Caco-2 (cell line): Measurements from ENCODE around the gene ACTN1. TPM values are rescaled to one million over a fixed set of nuclear protein-coding genes. Genes with fewer than 3 reads are reported as not detected.
A peak's percentile ranks its signal among the peaks of the same experiment; 100 is the strongest.

Source experiments
- BruUV-seq: library from RNA; stranded (reverse); fragments of 400-500 nt; replicated peaks from 2 replicates; lab custom pipeline; 2021; lab: Mats Ljungman, UMichigan
- CTCF ChIA-PET: fragments of 300-600 bp; sonication (Branson Sonifier 250); formaldehyde crosslinking; loops from one replicate; lab custom pipeline; 2022; ENCODE audit warnings: antibody characterized with exemption; lab: Charles Lee
- POLR2A ChIA-PET: fragments of 300-600 bp; sonication (Branson Sonifier 250); formaldehyde crosslinking; loops from one replicate; lab custom pipeline; 2022; ENCODE audit warnings: antibody characterized with exemption; lab: Charles Lee
- DNase-seq, 2 experiments: peaks; one replicate each; pipeline versions ENCODE4 v3.0.0 to v3.0.0-alpha.2; 2020 to 2022
- H3K27me3 ChIP-seq: replicated peaks from 2 replicates; pipeline ENCODE4 v1.6.0; 2011; ENCODE audit warnings: low read length; ENCODE audit not compliant: control insufficient read depth, insufficient read depth
- H3K36me3 ChIP-seq: 2 replicates; pipeline ENCODE4 v1.5.1; 2011; ENCODE audit warnings: low read length; ENCODE audit not compliant: control insufficient read depth, insufficient read depth
- H3K4me1 ChIP-seq: fragments of 250-450 bp; sonication (Bioruptor Pico); 2 replicates; pipeline ENCODE4 v1.5.1; 2020; ENCODE audit warnings: mild to moderate bottlenecking
- H3K4me3 ChIP-seq: 2 replicates; pipeline ENCODE4 v1.5.1; 2011; ENCODE audit warnings: low read depth, mild to moderate bottlenecking, control low read depth, low read length
- H3K9me3 ChIP-seq: fragments of 250-450 bp; sonication (Bioruptor Pico); 2 replicates; pipeline ENCODE4 v1.5.1; 2020; ENCODE audit warnings: mild to moderate bottlenecking, moderate library complexity
- H3K27ac Mint-ChIP-seq: one replicate; pipeline ENCODE4 v1.8.0; 2022; ENCODE audit warnings: mixed read lengths; ENCODE audit not compliant: unreplicated experiment
- H3K27me3 Mint-ChIP-seq: one replicate; pipeline ENCODE4 v1.8.0; 2022; ENCODE audit warnings: mixed read lengths; ENCODE audit not compliant: insufficient read depth, unreplicated experiment
- H3K36me3 Mint-ChIP-seq: one replicate; pipeline ENCODE4 v1.8.0; 2022; ENCODE audit warnings: mild to moderate bottlenecking, mixed read lengths; ENCODE audit not compliant: insufficient read depth, unreplicated experiment
- H3K4me1 Mint-ChIP-seq: one replicate; pipeline ENCODE4 v1.8.0; 2022; ENCODE audit warnings: low read depth, mixed read lengths; ENCODE audit not compliant: unreplicated experiment
- H3K4me3 Mint-ChIP-seq: one replicate; pipeline ENCODE4 v1.8.0; 2022; ENCODE audit warnings: mild to moderate bottlenecking, moderate library complexity, mixed read lengths; ENCODE audit not compliant: unreplicated experiment
- H3K9me3 Mint-ChIP-seq: one replicate; pipeline ENCODE4 v1.8.0; 2022; ENCODE audit warnings: mixed read lengths; ENCODE audit not compliant: unreplicated experiment
- CTCF ChIP-seq, 2 experiments: fragments of 200-600 bp in 1 of 2; IDR thresholded peaks; 1 replicate in 1 of 2; 2 replicates in 1 of 2; pipeline versions ENCODE4 v1.5.1 to v1.8.0; 2011 to 2022; ENCODE audit warnings: antibody characterized with exemption in 1 of 2, control low read depth in 1 of 2, inconsistent platforms in 1 of 2, low read depth in 1 of 2, low read length in 1 of 2, mild to moderate bottlenecking in 1 of 2, moderate library complexity in 1 of 2; ENCODE audit not compliant: insufficient read depth in 1 of 2, severe bottlenecking in 1 of 2, unreplicated experiment in 1 of 2
- intact Hi-C: fragments of 100-400 bp; cut with micrococcal nuclease; formaldehyde crosslinking; loops from one replicate; pipeline ENCODE4 v1.10.0; 2022; ENCODE audit not compliant: unreplicated experiment
- total RNA-seq: library from RNA; stranded (reverse); gene quantifications from 2 replicates; pipeline ENCODE4 v1.2.3, GENCODE V29; 2022

The ACTN1 gene
- total RNA-seq, 1 experiment from 2014 or later = 170 TPM

GRCh38 chr14:68943107-68943506 is 36.0 kb downstream of the ACTN1 start:
- Mint-ChIP-seq H3K36me3 (peaks cover 28% of the 10 kb centered on the region), H3K4me1 (peaks cover 58% of the 10 kb centered on the region), H3K4me3 (no peak overlapping the region), H3K27me3 (no peaks in the 10 kb centered on the region), H3K27ac (peak overlapping the region; percentile 74), H3K9me3 (no peaks in the 10 kb centered on the region)
- H3K9me3 ChIP-seq = no peaks in the 10 kb centered on the region
- ChIA-PET POLR2A (no interaction called here), CTCF (interaction anchor here (0.6 kb wide), 1 partner anchor 35 kb away, joined by 4 read pairs; no protein-coding TSS in a partner anchor)
- no peak overlapping the region for H3K4me3 ChIP-seq
- H3K36me3 ChIP-seq = no peaks in the 10 kb centered on the region; the same call in 1 of the 2 replicates
- intact Hi-C loops = no loop called here
- peaks cover 70% of the 10 kb centered on the region for H3K4me1 ChIP-seq
- no peaks in the 10 kb centered on the region for H3K27me3 ChIP-seq
- no peak for DNase-seq
- TF ChIP-seq CTCF (IDR thresholded peaks at IDR 0.05; ENCODE audit: insufficient read depth in 1 of 2, low read depth in 1 of 2, low read length in 1 of 2, severe bottlenecking in 1 of 2, unreplicated experiment in 1 of 2) = no peak
- no TSS peak for BruUV-seq

- no peaks in the 10 kb centered on the region for H3K27me3 Mint-ChIP-seq
- no peak for DNase-seq
- no peak overlapping the region for H3K4me3 Mint-ChIP-seq
- Histone ChIP-seq H3K27me3 (no peaks in the 10 kb centered on the region), H3K9me3 (no peaks in the 10 kb centered on the region), H3K4me3 (no peak overlapping the region), H3K4me1 (peaks cover 74% of the 10 kb centered on the region), H3K36me3 (no peaks in the 10 kb centered on the region; the same call in 1 of the 2 replicates)
- BruUV-seq = no TSS peak
- no peak for TF ChIP-seq CTCF (IDR thresholded peaks at IDR 0.05; ENCODE audit: insufficient read depth in 1 of 2, low read depth in 1 of 2, low read length in 1 of 2, severe bottlenecking in 1 of 2, unreplicated experiment in 1 of 2)
- POLR2A ChIA-PET = no interaction called here
- CTCF ChIA-PET = interaction anchor here (0.9 to 1.6 kb wide), 2 partner anchors 30 to 34 kb away, joined by 3 to 4 read pairs; no protein-coding TSS in a partner anchor
- peaks cover 28% of the 10 kb centered on the region for H3K36me3 Mint-ChIP-seq
- peak overlapping the region; percentile 74 for H3K27ac Mint-ChIP-seq
- H3K9me3 Mint-ChIP-seq = no peaks in the 10 kb centered on the region
- intact Hi-C loops = no loop called here
- peaks cover 58% of the 10 kb centered on the region for H3K4me1 Mint-ChIP-seq
These were observed 36.6 kb downstream of the ACTN1 start for GRCh38 chr14:68942296-68943035.

GRCh38 chr14:68941820-68942219 is 37.3 kb downstream of the ACTN1 start:
- ChIA-PET CTCF (interaction anchor here (0.9 to 1.6 kb wide), 2 partner anchors 30 to 33 kb away, joined by 3 to 4 read pairs; no protein-coding TSS in a partner anchor), POLR2A (interaction anchor here (0.7 kb wide), 1 partner anchor 36 kb away, joined by 3 read pairs; no protein-coding TSS in a partner anchor)
- Mint-ChIP-seq H3K9me3 (no peaks in the 10 kb centered on the region), H3K4me3 (no peak overlapping the region), H3K36me3 (peaks cover 32% of the 10 kb centered on the region), H3K27ac (peak overlapping the region; percentile 74), H3K4me1 (peaks cover 60% of the 10 kb centered on the region), H3K27me3 (no peaks in the 10 kb centered on the region)
- Histone ChIP-seq H3K36me3 (no peaks in the 10 kb centered on the region; the same call in 1 of the 2 replicates), H3K9me3 (no peaks in the 10 kb centered on the region), H3K27me3 (no peaks in the 10 kb centered on the region), H3K4me1 (peaks cover 69% of the 10 kb centered on the region), H3K4me3 (no peak overlapping the region)
- TF ChIP-seq CTCF (IDR thresholded peaks at IDR 0.05; ENCODE audit: insufficient read depth in 1 of 2, low read depth in 1 of 2, low read length in 1 of 2, severe bottlenecking in 1 of 2, unreplicated experiment in 1 of 2) = peak in 1 of 2 experiments; percentile 12
- DNase-seq = peak; percentile 68 to 76
- BruUV-seq = no TSS peak
- intact Hi-C loops = no loop called here
